Activated T-cell treated with anti-CD3 and anti-CD28 coated beads for 24 hours (primary cell): ENCODE measurements around the gene MTPN.

Source experiments
- DNase-seq: peaks from one replicate; pipeline ENCODE4 v3.0.0-alpha.2; 2020; ENCODE audit warnings: low read depth

Gene MTPN

DNA sequence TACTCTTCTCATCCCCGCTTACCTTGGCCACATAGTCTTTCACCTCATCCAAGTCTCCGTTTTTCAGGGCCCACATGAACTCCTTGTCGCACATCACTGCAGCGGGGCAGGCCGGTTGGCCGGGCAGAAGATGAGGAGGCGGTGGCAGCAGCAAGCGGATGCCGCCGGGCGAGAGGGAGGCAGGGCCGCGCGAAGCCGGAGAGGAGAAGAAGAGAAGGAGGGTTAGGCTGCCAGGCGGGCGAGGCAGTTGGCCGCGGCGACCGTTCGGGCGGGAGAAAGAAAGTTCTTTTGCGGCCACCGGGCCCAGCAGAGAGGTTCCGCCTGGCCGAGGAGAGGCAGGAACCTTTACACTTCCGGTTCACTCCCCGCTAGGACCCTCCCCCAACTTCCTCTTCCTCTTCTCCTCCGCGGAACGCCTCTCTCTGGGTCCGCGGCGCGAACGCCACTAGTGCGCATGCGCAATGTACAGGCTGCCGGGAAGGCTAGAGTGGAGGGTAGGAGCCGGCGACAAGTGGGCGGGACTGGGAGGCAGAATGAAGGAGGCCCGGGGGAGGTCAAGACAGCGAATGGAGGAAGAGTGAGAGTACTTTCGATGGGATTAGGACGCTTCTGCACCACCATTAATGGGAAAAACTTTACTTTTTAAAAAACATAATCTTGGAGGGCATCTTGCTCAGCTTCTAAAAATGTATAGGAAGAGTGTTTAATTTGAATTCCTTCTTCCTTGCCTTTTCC is at the start of gene MTPN:
Gene MTPN, minus strand, starts transcription at position 353 of the 735 bp plus-strand sequence. Its CDS starts 259 bp downstream, at position 94.
- DNase-seq: peak; percentile 98

- DNase-seq: no peak
These were observed 49.0 kb upstream of the MTPN start for GRCh38 chr7:136026209-136026608.

GRCh38 chr7:136023134-136023869 is 46.1 kb upstream of the MTPN start:
- no peak for DNase-seq

DNA sequence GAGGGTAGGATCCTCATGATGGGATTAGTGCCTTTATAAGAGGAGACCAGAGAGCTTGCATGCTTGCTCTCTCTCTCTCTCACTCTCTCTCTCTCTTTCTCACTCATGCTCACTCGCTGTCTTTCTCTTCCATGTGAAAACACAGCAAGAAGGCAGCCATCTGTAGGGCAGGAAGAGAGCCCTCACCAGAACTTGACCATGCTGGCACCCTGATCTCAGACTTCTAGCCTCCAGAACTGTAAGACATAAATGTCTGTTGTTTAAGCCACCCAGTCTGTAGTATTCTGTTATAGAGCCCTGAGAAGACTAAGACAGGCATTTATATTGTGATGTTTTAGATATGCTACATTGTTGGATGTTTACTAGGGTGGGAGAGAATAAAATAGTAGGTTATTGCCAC is 43.4 kb upstream of the MTPN start:
- no peak for DNase-seq

DNA sequence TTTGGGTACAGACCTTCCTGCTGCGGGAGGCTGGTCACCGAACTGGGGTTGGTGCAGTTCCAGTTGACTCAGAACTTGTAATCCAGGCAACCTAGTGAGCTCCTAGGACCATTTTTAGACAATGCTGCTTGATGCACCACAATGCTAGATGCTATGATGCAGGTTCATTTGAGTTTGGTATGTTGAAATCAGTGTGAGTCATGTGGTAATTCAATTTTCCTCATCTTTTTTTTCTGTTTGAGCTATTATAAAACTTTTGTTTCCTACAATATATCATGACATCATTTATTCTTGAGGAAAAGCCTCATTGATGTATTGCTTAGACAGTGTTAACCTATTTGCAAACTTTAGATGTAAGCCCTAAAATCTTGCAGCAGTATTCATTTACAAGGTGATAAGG is 40.9 kb upstream of the MTPN start:
- DNase-seq: no peak

GRCh38 chr7:136016649-136017395 is 39.7 kb upstream of the MTPN start:
- DNase-seq: no peak

DNA sequence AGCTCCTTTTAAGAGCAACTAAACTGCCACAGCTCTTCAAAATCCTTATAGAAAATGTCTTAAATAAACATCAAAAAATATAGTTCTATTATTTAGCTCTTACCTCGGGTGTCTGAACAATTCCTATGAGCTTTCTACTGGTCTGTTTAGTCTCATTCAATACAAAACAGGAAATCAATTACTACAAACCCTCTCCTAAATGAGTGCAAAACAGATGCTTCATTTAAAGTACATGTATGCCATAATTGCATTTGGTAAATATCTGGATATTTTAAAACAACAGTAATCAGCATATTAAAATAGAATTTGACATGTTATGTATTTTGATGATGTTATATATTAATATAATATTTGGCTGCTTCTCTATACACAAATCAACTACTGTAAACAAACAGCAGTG is 38.5 kb upstream of the MTPN start:
- no peak for DNase-seq

DNA sequence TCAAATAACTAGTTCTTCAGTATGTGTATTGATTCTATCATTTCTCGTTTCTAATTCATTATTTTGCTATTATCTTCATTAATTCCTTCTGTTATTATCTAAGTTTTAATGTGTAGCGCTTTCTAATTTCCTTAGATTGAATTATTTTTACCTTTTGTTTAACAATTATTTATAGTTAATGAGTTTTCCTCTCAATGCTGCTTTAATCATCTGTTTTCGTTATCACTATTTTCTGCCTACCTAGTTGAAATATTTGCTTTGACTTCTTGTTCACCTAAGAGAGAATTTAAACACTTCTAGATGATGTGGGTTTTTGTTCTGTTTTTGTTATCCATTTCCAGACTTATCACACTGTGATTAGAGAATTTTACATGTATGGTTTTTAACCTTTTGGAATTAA is 37.5 kb upstream of the MTPN start:
- DNase-seq: no peak

- DNase-seq: no peak
These were observed 35.1 kb upstream of the MTPN start for GRCh38 chr7:136012238-136012637.

- no peak for DNase-seq
These were observed 32.4 kb upstream of the MTPN start for GRCh38 chr7:136009488-136010079.

DNA sequence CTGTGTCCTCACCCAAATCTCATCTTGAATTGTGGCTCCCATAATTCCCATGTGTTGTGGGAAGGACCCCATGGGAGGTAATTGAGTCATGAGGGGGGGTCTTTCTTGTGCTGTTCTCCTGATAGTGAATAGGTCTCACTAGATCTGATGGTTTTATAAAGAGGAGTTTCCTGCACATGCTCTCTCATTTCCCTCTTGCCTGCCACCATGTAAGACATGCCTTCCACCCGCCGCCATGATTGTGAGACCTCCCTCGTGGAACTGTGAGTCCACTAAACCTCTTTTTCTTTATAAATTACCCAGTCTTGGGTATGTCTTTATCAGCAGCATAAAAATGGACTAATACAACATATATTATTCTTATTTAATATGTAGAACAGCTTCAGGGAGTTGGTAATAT is 29.0 kb upstream of the MTPN start:
- DNase-seq: no peak

DNA sequence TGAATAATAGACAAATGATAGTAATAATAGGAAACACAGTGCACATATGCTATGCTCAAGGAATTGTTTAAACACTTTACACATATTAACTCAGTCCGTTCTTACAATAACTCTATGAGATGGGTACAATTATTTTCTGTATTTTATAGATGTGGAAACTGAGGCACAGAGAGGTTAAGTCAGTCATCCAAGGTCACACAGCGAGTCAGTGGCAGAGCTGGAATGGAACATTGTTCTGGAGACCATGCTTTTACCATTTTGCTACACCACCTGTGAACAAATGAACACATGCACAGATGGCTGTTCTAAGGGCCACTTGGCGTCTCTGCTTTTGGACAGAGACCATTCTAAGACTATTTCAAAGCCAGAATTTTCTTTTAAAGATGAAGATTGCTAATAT is 26.9 kb upstream of the MTPN start:
- DNase-seq: no peak

DNA sequence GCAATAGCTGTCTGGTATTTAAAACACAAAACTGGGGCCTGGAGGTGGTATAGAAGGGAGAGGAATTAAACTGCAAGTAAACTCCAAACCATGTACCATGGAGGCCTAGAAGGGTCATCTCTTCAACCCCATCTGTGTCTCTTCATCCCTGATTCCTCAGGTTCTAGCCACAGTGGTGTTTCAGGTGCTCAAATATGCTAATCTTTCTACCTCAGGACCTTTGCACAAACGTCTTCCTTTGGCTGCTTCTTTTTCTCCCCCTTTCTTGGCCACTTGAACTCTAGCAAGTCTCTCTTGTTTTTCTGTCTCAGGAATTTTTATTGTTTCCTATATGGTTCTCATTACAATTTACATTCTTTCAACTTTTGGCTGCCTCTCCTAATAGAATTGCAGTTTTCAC is 25.6 kb upstream of the MTPN start:
- no peak for DNase-seq

DNA sequence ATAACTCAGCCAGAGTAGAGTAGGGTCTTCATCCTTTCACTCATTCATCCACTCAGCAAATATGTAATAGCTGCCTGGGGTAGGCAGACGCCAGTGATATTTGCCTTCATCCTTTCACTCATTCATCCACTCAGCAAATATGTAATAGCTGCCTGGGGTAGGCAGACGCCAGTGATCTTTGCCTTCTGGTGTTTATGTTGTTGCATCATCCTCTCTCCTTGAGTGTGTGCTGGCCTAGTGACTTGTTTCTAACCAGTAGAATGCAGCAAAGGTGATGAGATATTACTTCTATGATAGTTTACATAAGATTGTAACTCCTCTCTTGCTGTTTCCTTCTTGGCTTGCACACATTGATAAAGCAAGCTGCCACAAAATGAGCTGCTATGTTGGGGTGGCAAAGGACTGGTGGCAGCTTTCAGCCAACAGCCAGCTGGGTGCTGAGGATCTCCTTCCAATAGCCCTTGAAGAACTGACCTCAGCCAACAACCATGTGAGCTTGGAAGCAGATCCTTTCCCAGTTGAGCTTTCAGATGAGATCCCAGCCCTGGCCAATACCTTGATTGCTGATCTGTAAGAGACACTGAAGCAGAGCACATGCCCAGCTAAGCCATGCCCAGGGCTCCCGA is 23.2 kb upstream of the MTPN start:
- DNase-seq: no peak

DNA sequence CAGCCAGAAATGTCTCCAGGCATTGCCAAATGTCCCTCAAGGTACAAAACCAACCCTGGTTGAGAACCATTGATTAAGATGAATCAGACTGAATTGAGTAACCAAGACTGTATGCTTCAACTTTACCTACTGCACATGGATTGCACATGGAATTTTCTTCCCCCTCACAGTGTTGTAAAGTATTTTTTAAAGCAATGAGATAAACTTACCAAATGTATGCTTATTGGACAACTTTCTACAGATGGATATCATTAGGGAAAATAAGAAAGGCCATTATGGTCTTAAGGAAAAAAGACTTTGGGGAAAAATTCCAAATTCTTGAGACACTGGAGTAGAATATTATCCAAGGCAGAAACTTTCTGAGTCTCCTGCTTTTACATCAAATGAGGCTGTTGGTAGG is 20.9 kb upstream of the MTPN start:
- no peak for DNase-seq

- no peak for DNase-seq
These were observed 18.6 kb upstream of the MTPN start for GRCh38 chr7:135995748-135996147.

GRCh38 chr7:135994466-135995205 is 17.5 kb upstream of the MTPN start:
- DNase-seq: no peak

DNA sequence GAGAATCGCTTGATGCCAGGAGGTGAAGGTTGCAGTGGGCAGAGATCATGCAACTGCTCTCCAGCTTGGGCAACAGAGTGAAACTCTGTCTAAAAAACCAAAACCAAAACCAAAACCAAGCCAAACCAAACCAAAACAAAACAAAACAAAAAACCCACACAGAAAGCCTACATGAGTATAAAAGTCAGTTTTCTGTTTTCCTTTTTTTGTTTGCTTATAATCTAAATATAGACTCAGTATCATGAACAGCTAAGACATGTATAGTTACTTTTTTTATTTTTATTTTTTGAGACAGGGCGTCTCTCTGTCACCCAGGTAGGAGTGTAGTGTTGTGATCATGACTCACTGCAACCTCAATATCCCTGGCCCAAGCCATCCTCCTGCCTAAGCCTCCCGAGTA is 16.8 kb upstream of the MTPN start:
- no peak for DNase-seq

DNA sequence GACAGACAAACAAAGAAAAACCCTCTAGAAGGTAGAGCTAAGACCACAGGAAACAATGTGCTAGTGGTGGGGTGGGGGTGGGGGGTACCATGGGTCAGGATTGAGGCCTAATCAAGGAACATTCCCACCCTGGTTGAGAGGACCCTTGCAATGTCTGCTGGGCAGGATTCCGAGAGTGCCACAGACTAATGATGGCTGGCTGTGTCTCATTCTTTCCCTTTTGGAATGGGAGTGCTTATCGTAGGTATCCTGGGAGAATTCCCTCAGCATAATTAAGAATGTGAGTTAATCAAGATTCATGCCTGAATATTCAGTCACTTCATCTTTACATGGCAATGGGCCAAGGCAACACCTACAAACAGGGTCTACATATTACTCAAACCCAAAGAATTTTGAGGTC is 14.7 kb upstream of the MTPN start:
- DNase-seq: no peak

- DNase-seq: no peak
These were observed 14.2 kb upstream of the MTPN start for GRCh38 chr7:135991322-135991721.

DNA sequence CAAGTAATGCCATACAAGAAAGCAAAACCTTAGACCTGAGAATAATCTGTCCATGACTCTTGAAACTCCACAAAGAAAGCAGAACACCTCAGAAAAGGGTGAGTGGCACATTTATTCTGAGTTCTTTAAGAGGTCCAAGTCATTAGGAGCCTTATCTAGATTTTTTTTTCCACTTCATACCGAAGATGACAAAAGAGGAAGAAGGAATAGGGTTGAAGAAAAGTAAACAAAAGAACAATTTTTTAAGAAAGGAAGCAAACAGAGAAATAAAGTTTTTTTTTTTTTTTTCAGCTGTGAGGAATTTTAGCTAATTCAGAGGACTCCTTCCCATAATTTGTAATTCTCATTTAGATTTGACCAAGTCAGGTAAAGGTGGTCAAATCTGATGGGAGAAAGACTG is 13.1 kb upstream of the MTPN start:
- DNase-seq: no peak
